Caco-2 (cell line): ENCODE data around the gene ZEB1. TPM values are rescaled to one million over a fixed set of nuclear protein-coding genes. Genes with fewer than 3 reads are reported as not detected.

Source experiments
- BruUV-seq: library from RNA; stranded (reverse); fragments of 400-500 nt; replicated peaks from 2 replicates; lab custom pipeline; 2021; lab: Mats Ljungman, UMichigan
- CTCF ChIA-PET: fragments of 300-600 bp; sonication (Branson Sonifier 250); formaldehyde crosslinking; loops from one replicate; lab custom pipeline; 2022; ENCODE audit warnings: antibody characterized with exemption; lab: Charles Lee
- POLR2A ChIA-PET: fragments of 300-600 bp; sonication (Branson Sonifier 250); formaldehyde crosslinking; loops from one replicate; lab custom pipeline; 2022; ENCODE audit warnings: antibody characterized with exemption; lab: Charles Lee
- DNase-seq, 2 experiments: peaks; one replicate each; pipeline versions ENCODE4 v3.0.0 to v3.0.0-alpha.2; 2020 to 2022
- H3K27me3 ChIP-seq: replicated peaks from 2 replicates; pipeline ENCODE4 v1.6.0; 2011; ENCODE audit warnings: low read length; ENCODE audit not compliant: control insufficient read depth, insufficient read depth
- H3K36me3 ChIP-seq: 2 replicates; pipeline ENCODE4 v1.5.1; 2011; ENCODE audit warnings: low read length; ENCODE audit not compliant: control insufficient read depth, insufficient read depth
- H3K4me1 ChIP-seq: fragments of 250-450 bp; sonication (Bioruptor Pico); 2 replicates; pipeline ENCODE4 v1.5.1; 2020; ENCODE audit warnings: mild to moderate bottlenecking
- H3K4me3 ChIP-seq: 2 replicates; pipeline ENCODE4 v1.5.1; 2011; ENCODE audit warnings: low read depth, mild to moderate bottlenecking, control low read depth, low read length
- H3K9me3 ChIP-seq: fragments of 250-450 bp; sonication (Bioruptor Pico); 2 replicates; pipeline ENCODE4 v1.5.1; 2020; ENCODE audit warnings: mild to moderate bottlenecking, moderate library complexity
- H3K27ac Mint-ChIP-seq: one replicate; pipeline ENCODE4 v1.8.0; 2022; ENCODE audit warnings: mixed read lengths; ENCODE audit not compliant: unreplicated experiment
- H3K27me3 Mint-ChIP-seq: one replicate; pipeline ENCODE4 v1.8.0; 2022; ENCODE audit warnings: mixed read lengths; ENCODE audit not compliant: insufficient read depth, unreplicated experiment
- H3K36me3 Mint-ChIP-seq: one replicate; pipeline ENCODE4 v1.8.0; 2022; ENCODE audit warnings: mild to moderate bottlenecking, mixed read lengths; ENCODE audit not compliant: insufficient read depth, unreplicated experiment
- H3K4me1 Mint-ChIP-seq: one replicate; pipeline ENCODE4 v1.8.0; 2022; ENCODE audit warnings: low read depth, mixed read lengths; ENCODE audit not compliant: unreplicated experiment
- H3K4me3 Mint-ChIP-seq: one replicate; pipeline ENCODE4 v1.8.0; 2022; ENCODE audit warnings: mild to moderate bottlenecking, moderate library complexity, mixed read lengths; ENCODE audit not compliant: unreplicated experiment
- H3K9me3 Mint-ChIP-seq: one replicate; pipeline ENCODE4 v1.8.0; 2022; ENCODE audit warnings: mixed read lengths; ENCODE audit not compliant: unreplicated experiment
- intact Hi-C: fragments of 100-400 bp; cut with micrococcal nuclease; formaldehyde crosslinking; loops from one replicate; pipeline ENCODE4 v1.10.0; 2022; ENCODE audit not compliant: unreplicated experiment
- total RNA-seq: library from RNA; stranded (reverse); gene quantifications from 2 replicates; pipeline ENCODE4 v1.2.3, GENCODE V29; 2022
- TF ChIP-seq, protein P1 (sequence below), 2 experiments: fragments of 200-600 bp in 1 of 2; IDR thresholded peaks; 1 replicate in 1 of 2; 2 replicates in 1 of 2; pipeline versions ENCODE4 v1.5.1 to v1.8.0; 2011 to 2022; ENCODE audit warnings: antibody characterized with exemption in 1 of 2, control low read depth in 1 of 2, inconsistent platforms in 1 of 2, low read depth in 1 of 2, low read length in 1 of 2, mild to moderate bottlenecking in 1 of 2, moderate library complexity in 1 of 2; ENCODE audit not compliant: insufficient read depth in 1 of 2, severe bottlenecking in 1 of 2, unreplicated experiment in 1 of 2

The ZEB1 gene
- total RNA-seq, 1 experiment from 2014 or later, result not detected

DNA sequence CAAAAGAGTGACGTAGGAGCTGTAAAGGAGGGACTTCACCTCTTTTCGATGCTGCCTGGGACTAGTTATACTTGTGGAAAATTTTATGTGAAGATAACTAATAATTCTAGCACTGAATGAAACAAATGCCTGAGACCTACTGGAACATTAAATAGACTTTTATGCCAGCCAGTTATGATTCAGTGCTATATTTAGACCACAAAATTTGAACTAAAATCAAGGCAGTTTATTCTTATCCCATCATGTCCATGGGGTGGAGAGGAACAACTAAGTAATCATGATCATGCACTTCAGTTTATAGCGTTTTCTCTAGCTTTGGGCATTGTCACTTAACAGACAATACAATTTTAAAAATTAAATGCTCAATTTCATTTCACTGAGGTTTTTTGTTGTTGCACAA lies 76.7 kb downstream of the ZEB1 start:
- no peak overlapping the region for H3K4me3 Mint-ChIP-seq
- no peaks in the 10 kb centered on the region for H3K36me3 Mint-ChIP-seq
- TF ChIP-seq, protein P1, sequence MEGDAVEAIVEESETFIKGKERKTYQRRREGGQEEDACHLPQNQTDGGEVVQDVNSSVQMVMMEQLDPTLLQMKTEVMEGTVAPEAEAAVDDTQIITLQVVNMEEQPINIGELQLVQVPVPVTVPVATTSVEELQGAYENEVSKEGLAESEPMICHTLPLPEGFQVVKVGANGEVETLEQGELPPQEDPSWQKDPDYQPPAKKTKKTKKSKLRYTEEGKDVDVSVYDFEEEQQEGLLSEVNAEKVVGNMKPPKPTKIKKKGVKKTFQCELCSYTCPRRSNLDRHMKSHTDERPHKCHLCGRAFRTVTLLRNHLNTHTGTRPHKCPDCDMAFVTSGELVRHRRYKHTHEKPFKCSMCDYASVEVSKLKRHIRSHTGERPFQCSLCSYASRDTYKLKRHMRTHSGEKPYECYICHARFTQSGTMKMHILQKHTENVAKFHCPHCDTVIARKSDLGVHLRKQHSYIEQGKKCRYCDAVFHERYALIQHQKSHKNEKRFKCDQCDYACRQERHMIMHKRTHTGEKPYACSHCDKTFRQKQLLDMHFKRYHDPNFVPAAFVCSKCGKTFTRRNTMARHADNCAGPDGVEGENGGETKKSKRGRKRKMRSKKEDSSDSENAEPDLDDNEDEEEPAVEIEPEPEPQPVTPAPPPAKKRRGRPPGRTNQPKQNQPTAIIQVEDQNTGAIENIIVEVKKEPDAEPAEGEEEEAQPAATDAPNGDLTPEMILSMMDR (IDR thresholded peaks at IDR 0.05; ENCODE audit: insufficient read depth in 1 of 2, low read depth in 1 of 2, low read length in 1 of 2, severe bottlenecking in 1 of 2, unreplicated experiment in 1 of 2), result no peak

DNA sequence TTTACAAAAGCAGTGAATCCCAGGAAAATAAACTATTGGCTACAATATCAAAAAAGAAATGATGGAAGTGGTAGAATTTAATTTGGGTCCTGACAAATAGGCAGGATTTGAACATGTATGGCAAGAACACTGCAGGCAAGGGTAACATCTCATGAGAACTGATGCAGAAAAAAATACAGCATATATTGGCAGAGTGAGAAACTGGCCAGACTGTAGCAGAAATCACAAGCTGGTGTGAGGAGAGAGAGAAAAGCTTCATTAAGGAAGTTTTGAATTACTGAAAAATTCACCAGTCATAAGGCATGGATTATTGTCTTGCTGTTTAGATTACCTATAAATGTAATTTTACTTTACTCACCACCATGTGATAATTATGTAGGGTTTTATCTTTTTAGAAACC lies 77.4 kb downstream of the ZEB1 start:
- Mint-ChIP-seq H3K36me3 (no peaks in the 10 kb centered on the region), H3K27me3 (peaks cover 5% of the 10 kb centered on the region), H3K27ac (no peak overlapping the region), H3K4me3 (no peak overlapping the region), H3K4me1 (no peaks in the 10 kb centered on the region), H3K9me3 (no peaks in the 10 kb centered on the region)
- POLR2A ChIA-PET, result no interaction called here
- no TSS peak for BruUV-seq
- TF ChIP-seq, protein P1 (IDR thresholded peaks at IDR 0.05; ENCODE audit: insufficient read depth in 1 of 2, low read depth in 1 of 2, low read length in 1 of 2, severe bottlenecking in 1 of 2, unreplicated experiment in 1 of 2), result no peak
- no peaks in the 10 kb centered on the region for H3K36me3 ChIP-seq
- H3K9me3 ChIP-seq, result no peaks in the 10 kb centered on the region
- CTCF ChIA-PET, result no interaction called here
- no peak for DNase-seq
- no peaks in the 10 kb centered on the region for H3K27me3 ChIP-seq
- intact Hi-C loops, result no loop called here
- no peaks in the 10 kb centered on the region for H3K4me1 ChIP-seq
- no peak overlapping the region for H3K4me3 ChIP-seq

More for the DNA sequence above, 76.7 kb downstream of the ZEB1 start:
- Mint-ChIP-seq H3K27ac (no peak overlapping the region), H3K27me3 (peaks cover 5% of the 10 kb centered on the region), H3K9me3 (no peaks in the 10 kb centered on the region), H3K4me1 (no peaks in the 10 kb centered on the region)
- no peak for DNase-seq
- Histone ChIP-seq H3K36me3 (no peaks in the 10 kb centered on the region), H3K4me1 (no peaks in the 10 kb centered on the region), H3K9me3 (no peaks in the 10 kb centered on the region), H3K4me3 (no peak overlapping the region), H3K27me3 (no peaks in the 10 kb centered on the region)
- intact Hi-C loops, result no loop called here
- CTCF ChIA-PET, result no interaction called here
- POLR2A ChIA-PET, result no interaction called here
- no TSS peak for BruUV-seq

DNA sequence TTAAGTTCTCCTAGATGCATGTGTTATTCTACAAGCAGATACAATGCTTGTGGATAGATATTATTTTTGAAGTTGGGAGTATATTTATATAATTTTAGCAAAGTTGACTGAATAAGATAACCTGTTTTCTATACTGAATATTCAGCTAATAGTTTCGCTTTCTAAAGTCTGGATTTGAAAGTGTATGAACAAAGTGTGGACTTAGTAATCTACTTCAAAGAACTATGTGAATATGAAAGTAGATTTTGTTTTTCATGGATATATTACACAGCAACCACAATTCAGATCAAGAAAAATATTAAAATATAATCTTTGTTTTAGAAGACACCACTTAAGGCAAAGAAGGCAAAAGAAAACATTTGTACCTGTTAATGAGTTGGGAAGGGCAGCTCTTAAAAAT lies 78.8 kb downstream of the ZEB1 start:
- Histone ChIP-seq H3K4me3 (no peak overlapping the region), H3K4me1 (no peaks in the 10 kb centered on the region), H3K27me3 (no peaks in the 10 kb centered on the region), H3K9me3 (no peaks in the 10 kb centered on the region), H3K36me3 (no peaks in the 10 kb centered on the region)
- H3K4me1 Mint-ChIP-seq, result no peaks in the 10 kb centered on the region
- H3K27ac Mint-ChIP-seq, result no peak overlapping the region
- DNase-seq, result no peak
- no peaks in the 10 kb centered on the region for H3K36me3 Mint-ChIP-seq
- peaks cover 5% of the 10 kb centered on the region for H3K27me3 Mint-ChIP-seq
- ChIA-PET POLR2A (no interaction called here), CTCF (no interaction called here)
- H3K9me3 Mint-ChIP-seq, result no peaks in the 10 kb centered on the region
- intact Hi-C loops, result no loop called here
- BruUV-seq, result no TSS peak
- TF ChIP-seq, protein P1 (IDR thresholded peaks at IDR 0.05; ENCODE audit: insufficient read depth in 1 of 2, low read depth in 1 of 2, low read length in 1 of 2, severe bottlenecking in 1 of 2, unreplicated experiment in 1 of 2), result no peak
- H3K4me3 Mint-ChIP-seq, result no peak overlapping the region
